ENCODE data around the gene TANGO2. TPM values are rescaled to one million over a fixed set of nuclear protein-coding genes. Genes with fewer than 3 reads are reported as not detected.

TANGO2 gene
- total RNA-seq, 1 experiment from 2014 or later: 14.6 TPM

DNA sequence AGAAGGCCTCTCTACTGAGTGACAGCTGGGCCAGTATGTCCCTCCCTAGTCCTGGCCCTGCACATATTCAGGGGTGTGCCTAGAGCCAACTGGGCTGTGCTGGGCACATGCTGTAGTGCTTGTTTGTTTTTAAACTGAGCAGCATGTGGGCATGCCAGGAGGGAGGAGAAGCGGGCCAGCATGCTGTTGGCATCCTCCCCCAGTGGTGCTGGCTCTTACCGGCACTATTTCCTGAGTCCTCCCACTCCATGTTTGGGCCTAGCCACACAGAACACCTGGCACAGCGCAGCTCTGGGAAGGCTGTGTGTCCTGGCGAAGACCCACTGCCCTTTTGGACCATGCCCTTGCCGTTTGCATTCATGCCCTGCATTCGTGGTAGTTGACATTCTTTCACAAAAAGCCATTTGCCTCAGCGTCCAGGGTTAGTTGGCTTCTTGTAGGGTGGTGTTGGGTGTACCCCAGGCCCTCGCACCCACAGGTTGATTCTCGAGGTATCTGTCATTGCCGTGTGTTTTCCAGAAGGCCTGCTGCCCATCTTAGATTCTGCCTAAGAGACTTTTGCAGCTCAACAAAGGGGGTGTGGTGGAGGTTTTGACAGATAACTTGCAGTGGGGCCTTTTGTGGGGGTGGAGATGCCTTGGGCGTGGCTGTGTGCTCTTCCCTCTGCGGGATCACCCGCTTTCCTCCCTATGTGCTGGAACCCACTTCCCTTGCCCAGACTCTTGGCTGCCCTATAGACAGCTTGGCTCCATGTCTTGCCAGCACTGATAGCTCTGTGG, 72.7 kb downstream of the TANGO2 start:
- Histone ChIP-seq H2BK20ac (ENCODE audit: low read depth, low read length, poor library complexity, severe bottlenecking) (no peak overlapping the region), H3K79me2 (ENCODE audit: insufficient read depth, low read length) (no peaks in the 10 kb centered on the region), H2BK5ac (ENCODE audit: insufficient read length, low read length) (no peak overlapping the region), H3K18ac (ENCODE audit: insufficient read length, low read depth, low read length) (no peak overlapping the region), H3K56ac (ENCODE audit: insufficient read length, low read depth, low read length) (no peak overlapping the region), H4K8ac (replicated peaks; ENCODE audit: insufficient read length, low read depth, low read length) (no peak overlapping the region), H3K9ac (ENCODE audit: extremely low read depth, insufficient read length, low read length) (no peak overlapping the region), H3K9me3 (ENCODE audit: control insufficient read depth, low read depth, low read length) (no peaks in the 10 kb centered on the region), H2BK12ac (ENCODE audit: insufficient read length, low read depth, low read length) (no peak overlapping the region), H2BK120ac (ENCODE audit: low read depth, low read length, poor library complexity, severe bottlenecking) (no peak overlapping the region), H2AK5ac (ENCODE audit: insufficient read length, low read length) (no peak overlapping the region), H3K14ac (ENCODE audit: insufficient read depth, low read length) (no peak overlapping the region), H4K20me1 (ENCODE audit: control insufficient read depth, insufficient read depth, insufficient read length) (no peaks in the 10 kb centered on the region), H4K5ac (ENCODE audit: insufficient read length, low read depth, low read length) (no peak overlapping the region), H3K23ac (ENCODE audit: insufficient read length, low read depth, low read length) (no peak overlapping the region), H3K27ac (ENCODE audit: insufficient read length, low read depth, low read length) (no peak overlapping the region), H2AFZ (ENCODE audit: low read length) (no peak overlapping the region), H4K91ac (ENCODE audit: insufficient read length, low read depth, low read length) (no peak overlapping the region), H2BK15ac (ENCODE audit: low read depth, low read length) (no peak overlapping the region), H3T11ph (ENCODE audit: low read length) (no peak overlapping the region), H3K23me2 (ENCODE audit: insufficient read length, low read depth, low read length, poor library complexity, severe bottlenecking) (no peaks in the 10 kb centered on the region), H3K4me1 (ENCODE audit: insufficient read depth, low read length) (no peaks in the 10 kb centered on the region), H3K79me1 (ENCODE audit: insufficient read depth, low read depth, low read length, poor library complexity, severe bottlenecking) (peaks cover 2% of the 10 kb centered on the region), H3K4me2 (ENCODE audit: insufficient read depth, insufficient read length, low read length) (no peak overlapping the region), H3K4ac (ENCODE audit: low read depth, low read length) (no peak overlapping the region), H3K27me3 (ENCODE audit: insufficient read depth, low read length) (no peaks in the 10 kb centered on the region)
- WGBS (ENCODE audit: extremely low coverage, insufficient read length, low lambda C conversion rate): no CpG with 5 or more reads among the region's 13 CpGs
- Mint-ChIP-seq H3K4me3 (no peak overlapping the region), H3K9me3 (no peaks in the 10 kb centered on the region), H3K36me3 (ENCODE audit: insufficient read depth in 1 of 3, low read depth in 3 of 3) (peaks cover 80 to 100% (median 98%) of the 10 kb centered on the region in 3 experiments), H3K27me3 (ENCODE audit: low read depth) (no peaks in the 10 kb centered on the region; the same call in 1 of the 2 replicates), H3K4me1 (no peaks in the 10 kb centered on the region), H3K27ac (no peak overlapping the region)
- TF ChIP-seq, protein P1, sequence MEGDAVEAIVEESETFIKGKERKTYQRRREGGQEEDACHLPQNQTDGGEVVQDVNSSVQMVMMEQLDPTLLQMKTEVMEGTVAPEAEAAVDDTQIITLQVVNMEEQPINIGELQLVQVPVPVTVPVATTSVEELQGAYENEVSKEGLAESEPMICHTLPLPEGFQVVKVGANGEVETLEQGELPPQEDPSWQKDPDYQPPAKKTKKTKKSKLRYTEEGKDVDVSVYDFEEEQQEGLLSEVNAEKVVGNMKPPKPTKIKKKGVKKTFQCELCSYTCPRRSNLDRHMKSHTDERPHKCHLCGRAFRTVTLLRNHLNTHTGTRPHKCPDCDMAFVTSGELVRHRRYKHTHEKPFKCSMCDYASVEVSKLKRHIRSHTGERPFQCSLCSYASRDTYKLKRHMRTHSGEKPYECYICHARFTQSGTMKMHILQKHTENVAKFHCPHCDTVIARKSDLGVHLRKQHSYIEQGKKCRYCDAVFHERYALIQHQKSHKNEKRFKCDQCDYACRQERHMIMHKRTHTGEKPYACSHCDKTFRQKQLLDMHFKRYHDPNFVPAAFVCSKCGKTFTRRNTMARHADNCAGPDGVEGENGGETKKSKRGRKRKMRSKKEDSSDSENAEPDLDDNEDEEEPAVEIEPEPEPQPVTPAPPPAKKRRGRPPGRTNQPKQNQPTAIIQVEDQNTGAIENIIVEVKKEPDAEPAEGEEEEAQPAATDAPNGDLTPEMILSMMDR (conservative IDR thresholded peaks at IDR 0.05): no peak
- no peak for DNase-seq
